ENCODE measurements around the gene CHERP. TPM values are rescaled to one million over a fixed set of nuclear protein-coding genes. Genes with fewer than 3 reads are reported as not detected.
A peak's percentile ranks its signal among the peaks of the same experiment; 100 is the strongest.

CHERP gene
- total RNA-seq, 1 donor from 2014 or later: 36.9 TPM

GRCh38 chr19:16581145-16581970, 39.1 kb upstream of the CHERP start:
- ATAC-seq (no peak), DNase-seq (ENCODE audit: low spot score) (no peak)
- intact Hi-C loops (cut with DNase I): no loop called here

- DNase-seq (ENCODE audit: low spot score) (no peak), ATAC-seq (no peak)
- intact Hi-C loops (cut with DNase I): no loop called here
These were observed 37.1 kb upstream of the CHERP start for GRCh38 chr19:16579381-16579780.

- DNase-seq (ENCODE audit: low spot score): no peak
- no peak for ATAC-seq
- intact Hi-C loops (cut with DNase I): no loop called here
These were observed 35.3 kb upstream of the CHERP start for GRCh38 chr19:16577531-16577985.

- no peak for DNase-seq (ENCODE audit: low spot score)
- ATAC-seq: no peak
- intact Hi-C loops (cut with DNase I): no loop called here
These were observed 34.7 kb upstream of the CHERP start for GRCh38 chr19:16576690-16577530.

GRCh38 chr19:16575861-16576689, 33.8 kb upstream of the CHERP start:
- DNase-seq (ENCODE audit: low spot score) (no peak), ATAC-seq (no peak)
- intact Hi-C loops (cut with DNase I): no loop called here

- DNase-seq (ENCODE audit: low spot score) (no peak), ATAC-seq (no peak)
- intact Hi-C loops (cut with DNase I): no loop called here
These were observed 33.0 kb upstream of the CHERP start for GRCh38 chr19:16575282-16575681.

GRCh38 chr19:16573925-16574324, 31.7 kb upstream of the CHERP start:
- ATAC-seq: no peak
- intact Hi-C loops (cut with DNase I): loop anchor here (2.0 kb wide), 1 partner anchor 53 kb away; no protein-coding TSS in a partner anchor
- DNase-seq (ENCODE audit: low spot score): no peak

GRCh38 chr19:16573296-16573695, 31.1 kb upstream of the CHERP start:
- ATAC-seq: no peak
- no peak for DNase-seq (ENCODE audit: low spot score)
- intact Hi-C loops (cut with DNase I): loop anchor here (2.0 kb wide), 1 partner anchor 54 kb away; no protein-coding TSS in a partner anchor

GRCh38 chr19:16572332-16573211, 30.3 kb upstream of the CHERP start, which contains the start of gene SLC35E1:
SLC35E1 (minus strand) TSS chr19:16572415; CDS start chr19:16572364, 51 bp downstream.
- DNase-seq (ENCODE audit: low spot score) (peak; percentile 96), ATAC-seq (peak; percentile 99)
- intact Hi-C loops (cut with DNase I): loop anchor here (2.0 kb wide), 1 partner anchor 54 kb away; no protein-coding TSS in a partner anchor

GRCh38 chr19:16571822-16572331, 29.6 kb upstream of the CHERP start:
- intact Hi-C loops (cut with DNase I): loop anchor here (2.0 kb wide), 1 partner anchor 55 kb away; no protein-coding TSS in a partner anchor
- DNase-seq (ENCODE audit: low spot score): no peak
- no peak for ATAC-seq

GRCh38 chr19:16571283-16571682, 29.0 kb upstream of the CHERP start:
- intact Hi-C loops (cut with DNase I): no loop called here
- DNase-seq (ENCODE audit: low spot score): no peak
- no peak for ATAC-seq

- intact Hi-C loops (cut with DNase I): no loop called here
- no peak for ATAC-seq
- DNase-seq (ENCODE audit: low spot score): no peak
These were observed 27.5 kb upstream of the CHERP start for GRCh38 chr19:16569609-16570320.

GRCh38 chr19:16566702-16567101, 24.5 kb upstream of the CHERP start:
- intact Hi-C loops (cut with DNase I): no loop called here
- ATAC-seq (no peak), DNase-seq (ENCODE audit: low spot score) (no peak)

GRCh38 chr19:16566161-16566560, 23.9 kb upstream of the CHERP start:
- DNase-seq (ENCODE audit: low spot score): no peak
- intact Hi-C loops (cut with DNase I): no loop called here

GRCh38 chr19:16564842-16565241, 22.6 kb upstream of the CHERP start:
- no peak for ATAC-seq
- DNase-seq (ENCODE audit: low spot score): no peak
- intact Hi-C loops (cut with DNase I): no loop called here

More at GRCh38 chr19:16566161-16566560, 23.9 kb upstream of the CHERP start:
- ATAC-seq: peak; percentile 33

- no peak for DNase-seq (ENCODE audit: low spot score)
- ATAC-seq: no peak
- intact Hi-C loops (cut with DNase I): no loop called here
These were observed 20.4 kb upstream of the CHERP start for GRCh38 chr19:16562608-16563025.

- intact Hi-C loops (cut with DNase I): no loop called here
- ATAC-seq (no peak), DNase-seq (ENCODE audit: low spot score) (no peak)
These were observed 19.1 kb upstream of the CHERP start for GRCh38 chr19:16561382-16561781.
